Fibroblast of lung (primary cell): ENCODE data around the gene MRPL39.
"Not testable (repeated sequence)": the region's sequence is repeated elsewhere in the genome, so short reads cannot be mapped to it uniquely, and the experiment has no call there.

Experiments used
- CTCF ChIP-seq, 2 donors: IDR thresholded peaks in 1 of 2; conservative IDR thresholded peaks in 1 of 2; 1 replicate in 1 of 2; 2 replicates in 1 of 2; pipeline ENCODE4 v1.5.1; 2011 to 2012; ENCODE audit warnings: low read length in 2 of 2, control low read depth in 1 of 2, inconsistent platforms in 1 of 2, low read depth in 1 of 2, mild to moderate bottlenecking in 1 of 2
- EZH2 ChIP-seq: IDR thresholded peaks from 2 replicates; pipeline ENCODE4 v1.5.1; 2012; ENCODE audit warnings: low read length, control low read depth, mild to moderate bottlenecking; ENCODE audit errors: missing control alignments

DNA sequence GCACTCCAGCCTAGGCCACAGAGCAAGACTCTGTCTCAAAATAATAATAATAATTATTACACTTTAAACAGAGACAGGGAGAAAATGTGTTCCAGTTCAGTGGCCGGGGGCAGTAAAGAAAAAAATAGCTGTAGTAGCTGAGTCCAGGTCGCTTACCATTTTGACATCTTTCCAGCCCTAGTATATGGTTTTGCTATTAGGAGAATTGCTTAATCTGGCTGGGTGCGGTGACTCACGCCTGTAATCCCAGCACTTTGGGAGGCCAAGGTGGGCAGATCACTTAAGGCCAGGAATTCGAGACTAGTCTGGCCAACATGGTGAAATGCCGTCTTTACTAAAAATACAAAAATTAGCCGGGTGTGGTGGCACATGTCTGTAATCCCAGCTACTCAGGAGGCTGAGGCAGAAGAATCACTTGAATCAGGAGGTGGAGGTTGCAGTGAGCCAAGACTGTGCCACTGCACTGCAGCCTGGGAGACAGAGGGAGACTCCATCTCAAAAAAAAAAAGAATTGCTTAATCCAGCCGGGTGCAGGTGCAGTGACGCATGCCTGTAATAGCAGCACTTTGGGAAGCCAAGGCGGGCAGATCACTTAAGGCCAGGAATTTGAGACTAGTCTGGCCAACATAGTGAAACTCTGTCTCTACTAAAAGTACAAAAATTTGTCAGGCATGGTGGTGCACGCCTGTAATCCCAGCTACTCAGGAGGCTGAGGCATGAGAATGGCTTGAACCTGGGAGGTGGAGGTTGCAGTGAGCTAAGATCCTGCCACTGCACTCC, 18.7 kb upstream of the MRPL39 start:
- not testable (repeated sequence) for TF ChIP-seq CTCF (conservative IDR thresholded peaks at IDR 0.05 in 1 of 2, IDR thresholded peaks at IDR 0.05 in 1 of 2; ENCODE audit: low read depth in 1 of 2, low read length in 2 of 2); EZH2
